Bladder microvascular endothelial cell (primary cell): ENCODE measurements around the gene CACNA1S. TPM values are rescaled to one million over a fixed set of nuclear protein-coding genes. Genes with fewer than 3 reads are reported as not detected.

Experiments used
- total RNA-seq: library from RNA; depleted of rRNA; stranded (reverse); fragments of >200 nt; gene quantifications from 2 replicates; pipeline ENCODE4 v1.2.3, GENCODE V29; 2014

The CACNA1S gene
- not detected in 2 replicates for total RNA-seq

GRCh38 chr1:201112173-201112731, at the start of gene CACNA1S:
CACNA1S (minus strand) TSS chr1:201112426; CDS start chr1:201112339, 87 bp downstream.

GRCh38 chr1:201154389-201155165, 42.4 kb upstream of the CACNA1S start, which contains the start of gene TMEM9:
TMEM9 (minus strand) TSS chr1:201154474; CDS start chr1:201153923, 551 bp downstream.

GRCh38 chr1:201126832-201127754, 14.9 kb upstream of the CACNA1S start, which contains the start of gene ASCL5:
ASCL5 (minus strand) TSS chr1:201127184; CDS start chr1:201115372, 11,812 bp downstream.

GRCh38 chr1:201023517-201023902, 88.7 kb downstream of the CACNA1S start, which contains the start of gene KIF21B:
KIF21B (minus strand) TSS chr1:201023714; CDS start chr1:201023383, 331 bp downstream.

Other genes starting within 250 kb of the CACNA1S start
- gene GPR25, start 239.4 kb downstream of the CACNA1S start, total RNA-seq = not detected in 2 replicates
- gene INAVA, start 217.5 kb downstream of the CACNA1S start, total RNA-seq = 0.16 TPM in 1 of 2 replicates, not detected in the other
- 1.3 and 3.8 TPM in 2 replicates for gene KIF21B, start 88.7 kb downstream of the CACNA1S start, total RNA-seq
- gene ASCL5, start 14.8 kb upstream of the CACNA1S start, total RNA-seq = not detected in 2 replicates
- 33.7 and 66.5 TPM in 2 replicates for gene TMEM9, start 42.0 kb upstream of the CACNA1S start, total RNA-seq
- gene IGFN1, start 78.4 kb upstream of the CACNA1S start, total RNA-seq = under 0.01 TPM in 1 of 2 replicates, not detected in the other
- gene PKP1, start 171.1 kb upstream of the CACNA1S start, total RNA-seq = 0.16 and 1.3 TPM in 2 replicates